HG02970 (cell line): ENCODE measurements around the gene IL1RL1.
"Not testable (repeated sequence)": the region's sequence is repeated elsewhere in the genome, so short reads cannot be mapped to it uniquely, and the experiment has no call there.

ENCODE experiments used
- ATAC-seq: cut with Tn5 transposase; IDR thresholded peaks from one replicate; pipeline ENCODE4 v1.9.1; 2021; ENCODE audit warnings: mild to moderate bottlenecking, moderate library complexity, moderate number of reproducible peaks; ENCODE audit not compliant: unreplicated experiment, low FRiP score

Gene IL1RL1

DNA sequence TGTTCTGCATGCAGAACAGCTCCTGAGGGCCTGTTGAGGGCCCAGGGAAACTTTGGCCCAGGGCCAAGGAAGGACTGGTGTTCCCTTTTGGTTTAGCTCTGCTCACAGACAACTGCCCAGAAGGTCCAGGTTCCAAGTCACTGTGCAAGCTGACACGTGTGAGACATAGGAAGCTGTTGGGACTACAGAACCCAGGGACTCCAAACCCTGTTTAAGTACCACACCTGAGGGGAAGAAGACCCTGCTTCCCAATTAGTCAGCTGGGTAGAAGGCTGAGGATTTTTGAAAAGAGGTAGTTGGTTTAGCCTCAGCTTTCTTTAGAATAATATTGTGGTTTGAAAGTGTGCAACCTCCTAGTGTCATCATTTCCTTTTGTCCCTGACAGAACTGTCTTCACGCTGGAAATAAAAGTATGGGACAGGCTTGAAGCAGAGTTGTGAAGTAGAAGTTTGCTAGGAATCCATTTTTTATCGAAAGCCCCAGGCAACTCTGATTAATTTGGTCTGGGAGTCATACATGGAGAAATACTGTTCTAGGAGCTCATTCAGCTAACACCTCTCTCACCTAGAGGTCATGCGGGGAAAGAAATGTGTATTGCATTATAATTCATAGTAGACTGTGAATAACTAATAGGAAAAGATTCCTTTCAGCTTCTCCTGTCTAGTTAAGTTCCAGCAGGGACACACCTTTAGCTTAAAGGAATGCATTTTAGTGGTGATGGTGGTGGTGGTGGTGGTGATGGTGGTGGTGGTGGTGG lies 19.9 kb upstream of the IL1RL1 start:
- ATAC-seq = no peak

DNA sequence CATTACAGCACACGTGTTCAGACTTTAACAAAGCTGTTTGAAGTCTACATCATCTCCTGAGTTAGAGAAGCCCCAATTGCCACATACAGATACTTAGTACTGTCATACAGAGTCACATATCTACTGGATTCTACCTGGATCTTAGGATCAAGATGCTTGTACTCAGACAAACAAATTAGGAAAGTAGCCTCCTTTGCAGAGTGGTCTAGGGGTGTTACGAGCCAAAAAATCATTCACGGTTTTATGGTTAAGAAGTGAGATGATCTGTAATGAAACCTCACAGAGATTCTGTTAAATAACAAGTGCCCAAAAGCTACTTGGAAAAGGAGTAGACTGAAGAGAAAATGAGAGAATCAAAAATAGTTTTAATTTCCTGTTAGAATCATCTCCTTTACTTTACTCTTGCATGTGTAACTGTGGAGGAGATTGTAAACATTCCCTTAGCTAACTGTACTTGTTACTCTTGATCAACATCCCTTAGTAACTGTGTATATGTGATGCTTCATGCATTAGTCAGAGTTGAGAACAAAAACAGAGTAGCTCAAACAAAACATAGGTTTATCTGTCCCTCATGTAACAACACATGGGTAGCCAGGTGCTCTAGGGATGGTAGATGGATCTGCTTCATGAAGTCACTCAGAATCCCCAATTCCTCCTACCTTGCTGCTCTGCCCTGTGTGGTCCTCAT lies 16.4 kb upstream of the IL1RL1 start:
- no peak for ATAC-seq

- ATAC-seq = no peak
Observed at GRCh38 chr2:102295566-102295965, 15.8 kb upstream of the IL1RL1 start.

- no peak for ATAC-seq
Observed at GRCh38 chr2:102296449-102296848, 14.9 kb upstream of the IL1RL1 start.

GRCh38 chr2:102297891-102298290 lies 13.5 kb upstream of the IL1RL1 start:
- no peak for ATAC-seq

DNA sequence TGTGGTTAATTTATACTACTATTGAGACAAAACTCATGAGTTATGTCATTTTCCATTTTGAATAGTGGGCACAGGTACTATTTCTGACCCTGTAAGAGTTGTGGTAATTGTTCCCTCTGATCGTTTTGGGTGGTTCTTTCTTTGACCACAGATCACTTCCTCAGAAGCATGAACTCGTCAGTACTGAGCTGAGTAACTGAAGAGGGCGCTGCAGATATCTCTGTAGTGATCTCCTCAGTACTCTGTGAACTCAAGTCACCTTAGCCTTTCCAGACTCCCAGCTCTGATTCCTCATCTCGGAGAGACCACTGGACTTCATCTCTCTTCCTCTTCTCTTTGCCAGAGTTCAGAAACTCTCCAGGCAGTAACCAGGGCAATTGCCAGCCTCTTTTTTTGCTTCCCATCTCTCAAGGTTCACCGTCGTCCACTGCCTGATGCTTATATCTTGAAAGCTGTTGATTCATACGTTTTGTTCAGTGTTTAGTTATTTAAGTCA lies 9.4 kb upstream of the IL1RL1 start:
- no peak for ATAC-seq

DNA sequence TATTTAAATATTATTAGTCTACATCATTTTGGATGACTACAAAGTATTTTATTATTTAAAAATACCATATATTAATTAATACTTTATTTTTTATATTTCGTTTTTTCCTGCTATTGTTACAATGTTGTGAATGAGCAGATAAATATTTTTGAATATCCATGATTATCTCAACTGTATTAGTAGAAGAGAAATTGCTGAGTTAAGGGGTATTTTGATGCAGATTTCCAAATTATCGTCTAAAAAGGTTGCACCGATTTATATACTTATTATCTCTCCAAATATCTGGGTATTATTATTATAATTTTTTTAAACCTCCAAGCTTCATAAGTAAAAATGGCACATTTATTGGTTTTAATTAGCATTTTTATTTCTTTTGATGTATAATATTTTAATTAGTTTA lies 8.9 kb upstream of the IL1RL1 start:
- ATAC-seq = no peak

DNA sequence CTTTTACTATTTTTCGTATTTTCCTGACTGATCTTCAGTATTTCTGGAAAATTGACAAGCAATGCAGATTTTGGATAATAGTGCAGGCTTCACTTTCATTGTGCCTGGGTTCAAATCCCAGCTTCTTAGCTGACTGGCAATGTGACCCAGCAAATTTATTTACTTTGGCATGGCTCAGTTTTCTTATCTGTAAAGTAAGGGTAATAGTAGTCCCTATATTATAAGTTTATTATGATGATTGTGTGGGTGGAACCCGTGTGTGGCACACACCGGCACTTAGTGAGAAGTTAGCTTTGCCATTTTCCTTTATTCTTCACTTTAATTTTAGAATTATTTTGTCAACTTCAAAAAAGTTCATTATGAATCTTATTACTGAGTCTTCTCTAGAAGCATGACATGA lies 7.8 kb upstream of the IL1RL1 start:
- ATAC-seq = no peak

GRCh38 chr2:102304268-102304667 lies 7.1 kb upstream of the IL1RL1 start:
- ATAC-seq = no peak

- ATAC-seq = no peak
Observed at GRCh38 chr2:102304711-102305611, 6.4 kb upstream of the IL1RL1 start.

- ATAC-seq = no peak
Observed at GRCh38 chr2:102306125-102306524, 5.2 kb upstream of the IL1RL1 start.

DNA sequence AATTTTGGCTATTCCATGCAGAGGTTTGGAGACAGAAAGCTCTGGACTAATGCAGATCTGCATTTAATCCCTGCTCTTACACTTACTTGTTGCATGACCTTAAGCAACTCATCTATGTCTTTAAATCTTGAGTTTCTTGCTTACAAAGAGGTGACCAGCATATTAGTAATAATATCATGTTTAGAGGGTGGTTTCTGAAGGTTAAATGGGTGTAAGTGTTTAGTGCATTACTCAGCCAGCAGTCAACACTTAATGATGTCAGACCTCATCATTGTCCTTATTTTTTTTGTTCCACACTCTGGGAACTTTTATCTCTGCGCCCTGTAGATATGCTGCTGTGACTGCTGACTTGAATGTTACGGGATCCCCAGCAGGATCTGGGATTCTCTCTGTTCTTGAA lies 1.7 kb downstream of the IL1RL1 start:
- no peak for ATAC-seq

DNA sequence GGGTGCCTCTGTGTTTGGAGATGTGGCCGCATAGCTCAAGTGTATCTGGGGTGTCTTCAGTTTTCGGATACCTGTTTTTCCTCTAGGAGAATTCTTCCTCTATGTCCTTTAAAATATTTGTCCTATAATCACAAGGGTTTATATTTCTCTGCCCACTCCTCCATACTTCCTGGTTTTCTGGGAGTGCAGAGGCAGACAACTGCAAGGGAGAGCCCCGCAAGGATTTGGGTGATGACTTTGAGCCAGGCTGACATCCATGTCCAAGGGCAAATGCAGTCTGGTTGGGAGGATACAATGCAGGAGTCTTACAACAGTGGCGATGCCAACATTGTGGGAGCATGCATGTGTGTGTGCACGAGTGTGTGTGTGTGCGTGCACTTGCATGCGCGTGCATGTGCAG lies 2.1 kb downstream of the IL1RL1 start:
- no peak for ATAC-seq

GRCh38 chr2:102313950-102314349 lies 2.6 kb downstream of the IL1RL1 start:
- ATAC-seq = no peak

- no peak for ATAC-seq
Observed at GRCh38 chr2:102315921-102316320, 4.6 kb downstream of the IL1RL1 start.

DNA sequence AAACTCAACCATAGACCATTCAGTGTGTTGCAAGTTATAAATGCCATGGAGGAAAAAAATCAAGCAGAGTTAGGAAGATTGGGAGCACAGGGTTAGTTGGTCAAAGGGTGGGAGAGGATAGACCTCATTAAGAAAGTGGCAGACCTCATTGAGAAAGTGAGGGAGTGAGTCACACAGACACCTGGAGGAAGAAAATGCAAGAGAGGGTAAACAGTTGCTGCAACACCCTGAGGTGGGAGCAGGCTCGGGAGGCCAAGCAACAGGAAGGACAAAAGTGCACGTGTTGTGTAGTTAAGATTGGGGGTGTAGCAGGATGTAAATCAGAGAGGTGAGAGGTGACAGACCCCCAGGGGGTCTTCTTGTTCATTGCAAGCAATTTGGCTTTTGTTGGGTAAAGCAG lies 6.4 kb downstream of the IL1RL1 start:
- no peak for ATAC-seq

- ATAC-seq = no peak
Observed at GRCh38 chr2:102318437-102318836, 7.1 kb downstream of the IL1RL1 start.

DNA sequence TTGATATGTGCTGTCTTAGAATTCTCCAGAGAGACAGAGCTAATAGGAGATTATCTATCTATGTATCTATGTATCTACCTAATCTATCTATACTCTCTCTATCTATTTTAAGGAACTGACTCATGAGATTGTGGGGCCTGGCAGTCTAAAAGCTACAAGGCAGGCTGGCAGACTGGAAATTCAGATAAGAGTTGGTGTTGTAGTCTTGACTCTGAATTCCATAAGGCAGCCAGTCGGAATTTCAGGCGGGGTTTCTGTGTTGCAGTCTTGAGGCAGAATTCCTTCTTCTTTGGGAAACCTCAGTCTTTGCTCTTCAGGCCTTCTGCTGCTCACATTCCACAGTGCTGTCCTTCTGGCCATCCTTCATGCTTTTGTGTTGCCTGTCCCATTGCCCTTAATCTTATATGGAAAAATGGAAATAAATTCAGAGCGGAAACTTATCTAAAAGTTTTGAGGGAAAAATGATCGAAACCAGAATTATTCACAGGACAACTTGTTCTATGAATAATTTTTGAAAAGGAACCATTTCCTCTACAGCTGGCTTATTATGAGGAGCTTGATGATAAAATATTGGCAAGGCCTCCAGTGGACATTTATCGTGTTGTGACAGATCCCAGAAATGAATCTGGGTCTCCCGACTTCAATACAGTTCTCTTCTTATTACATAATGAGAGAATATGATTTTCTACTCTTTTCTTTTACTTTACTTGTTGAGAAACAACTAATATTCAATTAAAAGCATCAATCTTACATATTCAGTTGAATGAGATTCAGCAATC lies 10.8 kb downstream of the IL1RL1 start:
- ATAC-seq = no peak

DNA sequence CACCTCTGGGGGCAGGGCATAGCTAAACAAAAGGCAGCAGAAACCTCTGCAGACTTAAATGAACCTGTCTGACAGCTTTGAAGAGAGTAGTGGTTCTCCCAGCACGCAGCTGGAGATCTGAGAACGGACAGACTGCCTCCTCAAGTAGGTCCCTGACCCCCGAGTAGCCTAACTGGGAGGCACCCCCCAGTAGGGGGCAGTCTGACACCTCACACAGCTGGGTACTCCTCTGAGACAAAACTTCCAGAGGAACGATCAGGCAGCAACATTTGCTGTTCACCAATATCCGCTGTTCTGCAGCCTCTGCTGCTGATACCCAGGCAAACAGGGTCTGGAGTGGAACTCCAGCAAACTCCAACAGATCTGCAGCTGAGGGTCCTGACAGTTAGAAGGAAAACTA lies 13.6 kb downstream of the IL1RL1 start:
- not testable (repeated sequence) for ATAC-seq

- no peak for ATAC-seq
Observed at GRCh38 chr2:102331311-102331980, 20.1 kb downstream of the IL1RL1 start.
